SKM-1 treated with dmso at 0.1 percent for 144 hours (cell line): Measurements from ENCODE around the gene PLG.
"Not testable (repeated sequence)": the region's sequence is repeated elsewhere in the genome, so short reads cannot be mapped to it uniquely, and the experiment has no call there.

Experiments used
- DNase-seq: peaks from one replicate; lab custom pipeline; 2025; ENCODE audit not compliant: unreplicated experiment; lab: John Stamatoyannopoulos, UW

The PLG gene

GRCh38 chr6:160697826-160698225 lies 4.2 kb upstream of the PLG start:
- DNase-seq, result no peak

- DNase-seq, result not testable (repeated sequence)
These were observed 2.6 kb downstream of the PLG start for GRCh38 chr6:160704688-160705087.

- not testable (repeated sequence) for DNase-seq
These were observed 6.9 kb downstream of the PLG start for GRCh38 chr6:160708993-160709392.

GRCh38 chr6:160714731-160715316 lies 12.8 kb downstream of the PLG start:
- DNase-seq, result no peak

- no peak for DNase-seq
These were observed 28.9 kb downstream of the PLG start for GRCh38 chr6:160730911-160731310.

GRCh38 chr6:160733050-160733646 lies 31.1 kb downstream of the PLG start:
- DNase-seq, result peak; percentile 30

- no peak for DNase-seq
These were observed 32.6 kb downstream of the PLG start for GRCh38 chr6:160734627-160735026.

GRCh38 chr6:160735523-160735922 lies 33.5 kb downstream of the PLG start:
- no peak for DNase-seq

- DNase-seq, result no peak
These were observed 35.9 kb downstream of the PLG start for GRCh38 chr6:160737934-160738333.

GRCh38 chr6:160739955-160740354 lies 37.9 kb downstream of the PLG start:
- DNase-seq, result no peak

GRCh38 chr6:160741012-160741411 lies 39.0 kb downstream of the PLG start:
- not testable (repeated sequence) for DNase-seq

GRCh38 chr6:160742090-160742489 lies 40.0 kb downstream of the PLG start:
- DNase-seq, result no peak

- no peak for DNase-seq
These were observed 48.2 kb downstream of the PLG start for GRCh38 chr6:160750276-160750689.

GRCh38 chr6:160753211-160753610 lies 51.2 kb downstream of the PLG start:
- not testable (repeated sequence) for DNase-seq

- no peak for DNase-seq
These were observed 53.1 kb downstream of the PLG start for GRCh38 chr6:160755165-160755564.

GRCh38 chr6:160756021-160756420 lies 54.0 kb downstream of the PLG start:
- no peak for DNase-seq

GRCh38 chr6:160756871-160757270 lies 54.8 kb downstream of the PLG start:
- DNase-seq, result no peak

- no peak for DNase-seq
These were observed 62.8 kb downstream of the PLG start for GRCh38 chr6:160764847-160765246.

- no peak for DNase-seq
These were observed 63.4 kb downstream of the PLG start for GRCh38 chr6:160765412-160765811.

GRCh38 chr6:160766657-160766988 lies 64.6 kb downstream of the PLG start:
- no peak for DNase-seq

- no peak for DNase-seq
These were observed 65.1 kb downstream of the PLG start for GRCh38 chr6:160766989-160767646.

- no peak for DNase-seq
These were observed 65.6 kb downstream of the PLG start for GRCh38 chr6:160767647-160768019.

- DNase-seq, result no peak
These were observed 66.1 kb downstream of the PLG start for GRCh38 chr6:160768101-160768500.
